GM12891 (cell line): Measurements from ENCODE around the gene TIMM10.
A peak's percentile ranks its signal among the peaks of the same experiment; 100 is the strongest.

ENCODE experiments used
- PAX5 ChIP-seq: IDR thresholded peaks from 2 replicates; pipeline ENCODE4 v1.6.1; 2011; ENCODE audit warnings: low read length, moderate library complexity, mild to moderate bottlenecking; ENCODE audit not compliant: insufficient read depth, severe bottlenecking
- POLR2A ChIP-seq: IDR thresholded peaks from 2 replicates; pipeline ENCODE4 v1.6.1; 2011; ENCODE audit warnings: low read depth, low read length, control low read depth
- POLR2AphosphoS5 ChIP-seq: IDR thresholded peaks from 2 replicates; pipeline ENCODE4 v1.6.1; 2011; ENCODE audit warnings: low read depth, low read length, control low read depth
- POU2F2 ChIP-seq: IDR thresholded peaks from 2 replicates; pipeline ENCODE4 v1.6.1; 2011; ENCODE audit warnings: low read depth, mild to moderate bottlenecking, control low read depth, low read length, moderate library complexity
- SPI1 ChIP-seq: IDR thresholded peaks from 2 replicates; pipeline ENCODE4 v1.6.1; 2011; ENCODE audit warnings: low read depth, low read length, control low read depth
- TAF1 ChIP-seq: IDR thresholded peaks from 2 replicates; pipeline ENCODE4 v1.6.1; 2011; ENCODE audit warnings: low read depth, low read length, control low read depth

DNA sequence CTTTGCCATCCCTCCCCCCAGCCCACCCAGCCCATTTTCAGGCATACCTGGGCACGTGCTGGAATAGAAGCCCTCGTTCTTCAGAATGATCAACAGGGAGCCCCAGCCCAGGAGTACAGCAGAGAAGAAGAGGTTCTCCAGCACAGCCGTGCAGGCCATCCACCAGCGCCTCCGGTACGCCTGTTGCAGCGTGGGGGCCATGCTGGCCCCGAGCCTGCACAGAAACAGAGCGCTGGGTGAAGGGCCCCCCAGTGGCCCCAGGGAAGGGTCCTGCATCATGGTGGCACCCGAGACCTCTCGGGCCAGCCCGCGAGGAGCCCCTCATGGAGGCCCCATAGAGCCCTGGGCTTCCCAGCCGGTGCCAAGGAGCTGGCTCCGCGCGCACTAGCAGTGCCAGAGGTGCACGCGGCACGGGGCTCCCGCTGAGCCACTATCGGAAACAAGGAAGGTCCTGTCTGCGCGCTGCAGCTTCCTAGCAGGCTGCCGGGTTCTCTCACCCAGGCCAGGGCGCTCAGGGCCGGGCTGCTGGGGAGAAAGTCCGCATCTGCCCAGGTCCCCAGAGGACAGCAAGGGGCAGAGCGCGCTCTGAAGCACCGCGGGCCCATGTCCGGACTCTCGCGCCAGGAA is 16.5 kb downstream of the TIMM10 start:
- no peak for TF ChIP-seq POLR2A
- TF ChIP-seq POLR2AphosphoS5: no peak
- 0 out of 2 replicates have a peak, but pooled peaks have one; percentile 15 for TF ChIP-seq TAF1
- no peak for TF ChIP-seq SPI1
- TF ChIP-seq POU2F2: no peak
- TF ChIP-seq PAX5: no peak
